ENCODE results near the gene OXNAD1. TPM values are rescaled to one million over a fixed set of nuclear protein-coding genes. Genes with fewer than 3 reads are reported as not detected.

The OXNAD1 gene
- total and polyA plus RNA-seq, 10 of the 15 experiments (the other 5 are each of a cell fraction or from before 2014, with no cell fraction given): 5.6 to 27.8 (median 16.2) TPM

- Histone ChIP-seq H3K9me3 (replicated peaks; ENCODE audit: control insufficient read depth, insufficient read depth, low read length) (no peaks in the 10 kb centered on the region), H3K9ac (ENCODE audit: control insufficient read depth, insufficient read depth, low read length) (no peak overlapping the region), H3K36me3 (ENCODE audit: control insufficient read depth in 2 of 2, insufficient read depth in 2 of 2, low read length in 1 of 2) (no peaks in the 10 kb centered on the region), H3K4me2 (ENCODE audit: control insufficient read depth, insufficient read depth) (no peak overlapping the region), H3K27ac (ENCODE audit: control insufficient read depth, insufficient read depth) (no peak overlapping the region), H3K4me3 (no peak overlapping the region), H3K27me3 (replicated peaks in 1 of 2; ENCODE audit: control insufficient read depth in 2 of 2, insufficient read depth in 2 of 2, low read length in 1 of 2) (peaks cover 0 to 2% of the 10 kb centered on the region in 2 experiments; a peak in 1 of 4 replicates), H3K79me2 (ENCODE audit: control insufficient read depth, insufficient read depth, low read length) (no peaks in the 10 kb centered on the region), H3K4me1 (ENCODE audit: control insufficient read depth, insufficient read depth, low read length) (no peaks in the 10 kb centered on the region), H4K20me1 (ENCODE audit: control insufficient read depth, insufficient read depth) (no peaks in the 10 kb centered on the region), H2AFZ (ENCODE audit: control insufficient read depth, low read depth, low read length) (no peak overlapping the region)
- no TSS peak for BruUV-seq (replicated peaks)
- CTCF ChIA-PET: interaction anchor here (1.4 kb wide), 1 partner anchor 401 kb away, joined by 3 read pairs; no protein-coding TSS in a partner anchor
- intact Hi-C loops (cut with micrococcal nuclease; ENCODE audit: unreplicated experiment) (no loop called here), in situ Hi-C loops (cut with MboI) (no loop called here)
- SMC1A ChIA-PET (ENCODE audit: uncharacterized antibody, unreplicated experiment): interaction anchor here (0.6 kb wide), 1 partner anchor 489 kb away, joined by 4 read pairs; no protein-coding TSS in a partner anchor
- FAIRE-seq: no peak
- no peak for ATAC-seq
- peak; percentile 56 for TF ChIP-seq ZBTB40 (IDR thresholded peaks at IDR 0.05; ENCODE audit: borderline replicate concordance)
- TF ChIP-seq SMC3 (IDR thresholded peaks at IDR 0.05; ENCODE audit: borderline replicate concordance, low read length): no peak
- no peak for TF ChIP-seq WRNIP1 (IDR thresholded peaks at IDR 0.05; ENCODE audit: borderline replicate concordance, low read depth, low read length)
- RAD21 ChIA-PET (ENCODE audit: unreplicated experiment): no interaction called here
- WGBS (ENCODE audit: insufficient coverage, insufficient replicate concordance, low lambda C conversion rate, missing lambda C conversion rate): 53% methylated on average over 4 of the region's 4 CpGs
- POLR2A ChIA-PET: no interaction called here
- DNase-seq (ENCODE audit: low read depth, low spot score): no peak
These were observed 28.9 kb upstream of the OXNAD1 start for GRCh38 chr3:16236030-16236639.
